ENCODE data around the gene FBN3.

DNA sequence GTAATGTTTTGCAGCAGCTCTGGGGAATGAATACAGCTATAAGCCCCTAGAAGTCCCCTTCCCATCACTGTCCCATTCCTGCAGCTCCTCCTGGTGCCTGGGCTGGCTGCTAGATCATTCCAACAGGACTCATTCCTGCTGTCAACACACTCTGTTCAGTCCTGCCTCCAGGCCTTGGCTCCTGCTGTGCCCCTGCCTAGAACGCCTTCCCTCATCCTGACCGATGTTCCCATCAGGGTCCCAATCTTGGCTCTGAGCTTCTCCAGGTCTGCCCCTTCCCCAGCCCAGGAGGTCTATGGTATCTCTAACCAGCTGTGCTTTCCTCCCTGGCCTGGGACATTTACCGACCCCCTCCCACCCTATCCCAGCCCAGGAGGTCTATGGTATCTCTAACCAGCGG, 48.1 kb downstream of the FBN3 start:
- no peak for TF ChIP-seq CTCF (IDR thresholded peaks at IDR 0.05)
- TF ChIP-seq POLR2A (IDR thresholded peaks at IDR 0.05; ENCODE audit: low read depth): no peak
